Measurements from ENCODE around the gene PDE6D. TPM values are rescaled to one million over a fixed set of nuclear protein-coding genes. Genes with fewer than 3 reads are reported as not detected.
A peak's percentile ranks its signal among the peaks of the same experiment; 100 is the strongest.

The PDE6D gene
- 43.8 and 46.2 TPM in 2 replicates for total RNA-seq (2014; rRNA removed)
- percentile 63 among the genes with signal in this experiment for Bru-seq, nascent RNA
- percentile 68 among the genes with signal in this experiment for BruChase-seq, experiment 1, labeled RNA remaining after a 6-hour chase
- BruChase-seq, experiment 2, labeled RNA remaining after a 2-hour chase = percentile 69 among the genes with signal in this experiment
- long read RNA-seq, transcript PDE6D-201 (5 exons, 1,175 nt) = major isoform, 16 of 22 reads
- long read RNA-seq, partial matches to known transcripts = 0 of 22 reads
- long read RNA-seq, other reads (novel, unspliced or antisense) = 4 of 22 reads

GRCh38 chr2:231780909-231781797, at the start of gene PDE6D:
Gene PDE6D, minus strand, starts transcription at chr2:231781282. Its CDS starts 168 bp downstream, at chr2:231781114.
- peak; percentile 96 for ATAC-seq
- CTCF ChIA-PET = no interaction called here
- no peaks in the 10 kb centered on the region for H3K9me3 ChIP-seq (ENCODE audit: low read length)

GRCh38 chr2:231821908-231822307, 40.8 kb upstream of the PDE6D start:
- intact Hi-C loops (cut with micrococcal nuclease) = no loop called here
- no peaks in the 10 kb centered on the region for H3K9me2 ChIP-seq (replicated peaks; ENCODE audit: low read length)
- no peaks in the 10 kb centered on the region for H3K36me3 ChIP-seq (ENCODE audit: low read depth, low read length)
- H3K4me2 ChIP-seq (ENCODE audit: low read length) = no peak overlapping the region
- no peak for TF ChIP-seq EZH2 (IDR thresholded peaks at IDR 0.05; ENCODE audit: low read length, unreplicated experiment)
- TF ChIP-seq EZH2phosphoT487 (IDR thresholded peaks at IDR 0.05; ENCODE audit: borderline replicate concordance, low read length) = no peak
- TF ChIP-seq CTCF (conservative IDR thresholded peaks at IDR 0.05; ENCODE audit: low read depth, low read length) = no peak
- no TSS peak for BruUV-seq (replicated peaks)
- no peak overlapping the region for H2AFZ ChIP-seq (ENCODE audit: low read length)
- peaks cover 12% of the 10 kb centered on the region; the same call in 1 of the 2 replicates for H3K27me3 ChIP-seq (ENCODE audit: low read length)
- no peak overlapping the region for H3K27ac ChIP-seq (ENCODE audit: low read length)
- DNase-seq (no peak), ATAC-seq (no peak)
- H3K4me3 ChIP-seq (ENCODE audit: low read length) = no peak overlapping the region
- no peaks in the 10 kb centered on the region for H4K20me1 ChIP-seq (ENCODE audit: low read length)
- no peaks in the 10 kb centered on the region for H3F3A ChIP-seq (ENCODE audit: low read length, unreplicated experiment)
- POLR2A ChIA-PET (ENCODE audit: unreplicated experiment) = no interaction called here
- no peaks in the 10 kb centered on the region for H3K4me1 ChIP-seq (ENCODE audit: insufficient read depth, low read length)
- H3K9ac ChIP-seq (ENCODE audit: low read length) = no peak overlapping the region
- H3K9me3 ChIP-seq (ENCODE audit: low read length) = no peaks in the 10 kb centered on the region
- CTCF ChIA-PET = no interaction called here
- no peaks in the 10 kb centered on the region for H3K79me2 ChIP-seq (ENCODE audit: low read length)

More at GRCh38 chr2:231780909-231781797, at the start of gene PDE6D:
- H3K4me1 ChIP-seq (ENCODE audit: insufficient read depth, low read length) = peaks cover 25% of the 10 kb centered on the region
- H3K27me3 ChIP-seq (ENCODE audit: low read length) = no peaks in the 10 kb centered on the region
- no peaks in the 10 kb centered on the region for H3F3A ChIP-seq (ENCODE audit: low read length, unreplicated experiment)
- H3K36me3 ChIP-seq (ENCODE audit: low read depth, low read length) = no peaks in the 10 kb centered on the region
- BruUV-seq (replicated peaks) = no TSS peak
- H3K9ac ChIP-seq (ENCODE audit: low read length) = peak within 1 kb of the TSS; percentile 69
- peak within 1 kb of the TSS; percentile 73 for H3K4me3 ChIP-seq (ENCODE audit: low read length)
- H3K27ac ChIP-seq (ENCODE audit: low read length) = peak within 1 kb of the TSS; percentile 26; the same call in 1 of the 2 replicates
- peaks cover 26% of the 10 kb centered on the region for H3K79me2 ChIP-seq (ENCODE audit: low read length)
- DNase-seq = peak; percentile 99
- intact Hi-C loops (cut with micrococcal nuclease) = no loop called here
- peak within 1 kb of the TSS; percentile 78 for H2AFZ ChIP-seq (ENCODE audit: low read length)
- no peak for TF ChIP-seq EZH2 (IDR thresholded peaks at IDR 0.05; ENCODE audit: low read length, unreplicated experiment)
- TF ChIP-seq CTCF (conservative IDR thresholded peaks at IDR 0.05; ENCODE audit: low read depth, low read length) = no peak
- TF ChIP-seq EZH2phosphoT487 (IDR thresholded peaks at IDR 0.05; ENCODE audit: borderline replicate concordance, low read length) = no peak
- no peaks in the 10 kb centered on the region for H3K9me2 ChIP-seq (replicated peaks; ENCODE audit: low read length)
- POLR2A ChIA-PET (ENCODE audit: unreplicated experiment) = no interaction called here
- peak within 1 kb of the TSS; percentile 87 for H3K4me2 ChIP-seq (ENCODE audit: low read length)
- no peaks in the 10 kb centered on the region for H4K20me1 ChIP-seq (ENCODE audit: low read length)

Data from PC-3 (cell line).